Measurements from ENCODE around the gene ATXN7. TPM values are rescaled to one million over a fixed set of nuclear protein-coding genes. Genes with fewer than 3 reads are reported as not detected.

Gene ATXN7
- total RNA-seq, 2 experiments from 2014 or later, result 15.2 to 35.2 TPM

DNA sequence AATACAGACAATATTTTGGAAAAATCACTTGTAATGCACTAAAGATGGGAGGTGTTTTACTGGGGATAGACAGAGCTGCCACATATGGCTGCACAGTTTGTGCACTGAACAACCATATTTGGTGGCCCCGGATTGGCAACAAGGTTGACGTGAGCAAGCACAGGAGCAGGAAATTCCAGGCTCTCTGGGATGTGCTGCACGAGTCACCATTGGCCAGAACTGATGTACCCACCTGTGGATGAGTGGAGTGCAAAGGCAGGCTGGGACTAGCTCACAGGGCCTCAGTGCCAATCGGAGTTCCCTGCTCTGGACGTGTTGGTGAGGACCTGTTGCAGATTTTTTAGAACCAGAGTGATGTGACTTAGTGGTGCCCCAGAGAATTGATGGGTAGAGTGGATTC, 90.5 kb downstream of the ATXN7 start:
- Histone ChIP-seq H3K9me2 (ENCODE audit: insufficient read depth, low read length) (no peaks in the 10 kb centered on the region), H3K79me2 (ENCODE audit: insufficient read depth, low read depth, low read length) (peaks cover 4% of the 10 kb centered on the region; the same call in 1 of the 2 replicates), H3K4me2 (ENCODE audit: low read length) (no peak overlapping the region), H2AFZ (ENCODE audit: low read length) (no peak overlapping the region), H3K9me3 (ENCODE audit: low read length) (no peaks in the 10 kb centered on the region), H3K27ac (ENCODE audit: low read depth, low read length, poor library complexity, severe bottlenecking) (no peak overlapping the region), H4K20me1 (ENCODE audit: insufficient read depth, low read length) (peaks cover 24% of the 10 kb centered on the region; the same call in 1 of the 2 replicates), H3K4me3 (ENCODE audit: low read depth, low read length, poor library complexity, severe bottlenecking) (no peak overlapping the region), H3K4me1 (ENCODE audit: insufficient read depth, low read length, poor library complexity, severe bottlenecking) (peaks cover 17% of the 10 kb centered on the region), H3K36me3 (ENCODE audit: insufficient read depth, low read length) (peaks cover 63% of the 10 kb centered on the region)
- DNase-seq (ENCODE audit: low spot score), result no peak
- POLR2A ChIA-PET, result interaction anchor here (1.5 kb wide), 1 partner anchor 9 kb away, joined by 3 read pairs; no protein-coding TSS in a partner anchor
- intact Hi-C loops (cut with micrococcal nuclease; ENCODE audit: unreplicated experiment), result no loop called here
- CTCF ChIA-PET (ENCODE audit: unreplicated experiment), result no interaction called here
- no peak for TF ChIP-seq EZH2phosphoT487 (IDR thresholded peaks at IDR 0.05; ENCODE audit: borderline replicate concordance, low read depth, low read length)
- TF ChIP-seq, protein P1, sequence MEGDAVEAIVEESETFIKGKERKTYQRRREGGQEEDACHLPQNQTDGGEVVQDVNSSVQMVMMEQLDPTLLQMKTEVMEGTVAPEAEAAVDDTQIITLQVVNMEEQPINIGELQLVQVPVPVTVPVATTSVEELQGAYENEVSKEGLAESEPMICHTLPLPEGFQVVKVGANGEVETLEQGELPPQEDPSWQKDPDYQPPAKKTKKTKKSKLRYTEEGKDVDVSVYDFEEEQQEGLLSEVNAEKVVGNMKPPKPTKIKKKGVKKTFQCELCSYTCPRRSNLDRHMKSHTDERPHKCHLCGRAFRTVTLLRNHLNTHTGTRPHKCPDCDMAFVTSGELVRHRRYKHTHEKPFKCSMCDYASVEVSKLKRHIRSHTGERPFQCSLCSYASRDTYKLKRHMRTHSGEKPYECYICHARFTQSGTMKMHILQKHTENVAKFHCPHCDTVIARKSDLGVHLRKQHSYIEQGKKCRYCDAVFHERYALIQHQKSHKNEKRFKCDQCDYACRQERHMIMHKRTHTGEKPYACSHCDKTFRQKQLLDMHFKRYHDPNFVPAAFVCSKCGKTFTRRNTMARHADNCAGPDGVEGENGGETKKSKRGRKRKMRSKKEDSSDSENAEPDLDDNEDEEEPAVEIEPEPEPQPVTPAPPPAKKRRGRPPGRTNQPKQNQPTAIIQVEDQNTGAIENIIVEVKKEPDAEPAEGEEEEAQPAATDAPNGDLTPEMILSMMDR (conservative IDR thresholded peaks at IDR 0.05; ENCODE audit: low read length), result no peak
- no TSS peak for BruUV-seq (replicated peaks)

DNA sequence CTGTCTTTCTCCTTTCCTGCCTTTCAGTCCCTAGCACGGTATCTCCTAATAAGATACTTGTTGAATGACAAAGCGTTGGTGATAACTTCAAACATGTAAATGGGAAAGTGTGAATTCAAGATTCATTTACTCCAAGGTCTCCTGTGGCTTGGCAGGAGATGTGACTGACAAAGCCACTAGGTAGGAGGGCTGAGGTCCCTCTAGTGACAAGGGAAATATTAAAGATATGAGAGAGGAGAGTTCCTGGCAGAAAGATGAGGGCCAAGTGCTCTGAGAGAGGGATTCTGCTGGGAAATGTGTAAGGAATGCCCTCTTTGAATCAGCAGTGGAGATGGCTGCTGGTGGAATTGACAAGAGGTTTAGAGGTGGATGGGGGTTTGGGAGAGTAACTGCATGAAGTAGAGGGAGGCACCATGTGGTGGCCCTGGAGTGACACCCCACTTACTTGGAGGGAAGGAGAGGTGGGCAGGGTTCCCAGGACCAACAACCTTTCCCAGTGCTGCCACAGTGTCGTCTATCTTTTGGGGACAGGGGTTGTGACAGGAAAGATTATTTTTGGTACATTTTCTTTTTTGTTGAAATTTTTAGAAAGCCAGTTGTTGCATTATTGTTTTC, 91.5 kb downstream of the ATXN7 start:
- TF ChIP-seq, protein P1 (conservative IDR thresholded peaks at IDR 0.05; ENCODE audit: low read length), result no peak
- no peak for TF ChIP-seq EZH2phosphoT487 (IDR thresholded peaks at IDR 0.05; ENCODE audit: borderline replicate concordance, low read depth, low read length)
- DNase-seq (ENCODE audit: low spot score), result no peak
- H3K79me2 ChIP-seq (ENCODE audit: insufficient read depth, low read depth, low read length), result 0 out of 2 replicates have a peak, but pooled peaks cover 4% of the 10 kb centered on the region
- peaks cover 17% of the 10 kb centered on the region for H3K4me1 ChIP-seq (ENCODE audit: insufficient read depth, low read length, poor library complexity, severe bottlenecking)
- H3K27ac ChIP-seq (ENCODE audit: low read depth, low read length, poor library complexity, severe bottlenecking), result no peak overlapping the region
- ChIA-PET POLR2A (interaction anchor here (0.7 kb wide), 1 partner anchor 265 kb away, joined by 5 read pairs; no protein-coding TSS in a partner anchor), CTCF (ENCODE audit: unreplicated experiment) (no interaction called here)
- peaks cover 30% of the 10 kb centered on the region for H4K20me1 ChIP-seq (ENCODE audit: insufficient read depth, low read length)
- H3K4me2 ChIP-seq (ENCODE audit: low read length), result no peak overlapping the region
- H2AFZ ChIP-seq (ENCODE audit: low read length), result no peak overlapping the region
- no peak overlapping the region for H3K4me3 ChIP-seq (ENCODE audit: low read depth, low read length, poor library complexity, severe bottlenecking)
- no peaks in the 10 kb centered on the region for H3K9me3 ChIP-seq (ENCODE audit: low read length)
- H3K36me3 ChIP-seq (ENCODE audit: insufficient read depth, low read length), result peaks cover 54% of the 10 kb centered on the region; the same call in 1 of the 2 replicates
- no peaks in the 10 kb centered on the region for H3K9me2 ChIP-seq (ENCODE audit: insufficient read depth, low read length)
- BruUV-seq (replicated peaks), result no TSS peak
- intact Hi-C loops (cut with micrococcal nuclease; ENCODE audit: unreplicated experiment), result no loop called here

Data from OCI-LY7 (cell line).